HCT116 (cell line): Measurements from ENCODE around the gene DCUN1D2. TPM values are rescaled to one million over a fixed set of nuclear protein-coding genes. Genes with fewer than 3 reads are reported as not detected.

ENCODE experiments used
- ATAC-seq: fragments of 200-7000 bp; cut with Tn5 transposase; 2 replicates; pipeline ENCODE4 v1.9.1; 2020; ENCODE audit warnings: mild to moderate bottlenecking, moderate library complexity
- BruUV-seq: library from RNA; stranded (reverse); fragments of 400-500 nt; replicated peaks from 2 replicates; lab custom pipeline; 2021; lab: Mats Ljungman, UMichigan
- CTCF ChIA-PET: fragments of 300-600 bp; sonication (Branson Sonifier 250); formaldehyde crosslinking; loops from one replicate; lab custom pipeline; 2021; ENCODE audit warnings: antibody characterized with exemption; lab: Charles Lee
- POLR2A ChIA-PET: fragments of 300-600, 350-600 bp; sonication (Branson Sonifier 250); formaldehyde crosslinking; loops from one replicate; lab custom pipeline; 2021; ENCODE audit warnings: antibody characterized with exemption; lab: Charles Lee
- RAD21 ChIA-PET, 2 experiments: fragments of 300-600 bp; sonication (Branson Sonifier 250); formaldehyde crosslinking; loops; one replicate each; lab custom pipeline; 2023; ENCODE audit warnings: low total read pairs in 2 of 2; ENCODE audit not compliant: uncharacterized antibody in 2 of 2, unreplicated experiment in 2 of 2, low non-redundant PET in 1 of 2; lab: Charles Lee
- DNase-seq: peaks from one replicate; pipeline ENCODE4 v3.0.0-alpha.2; 2010; ENCODE audit warnings: low read depth, low spot score
- H2AFZ ChIP-seq: fragments of 200-600 bp; shearing (Covaris generic), sonication (generic); 2 replicates; pipeline ENCODE4 v1.6.1; 2017; ENCODE audit warnings: low read depth, mixed run types, mixed read lengths, antibody characterized with exemption, low read length; ENCODE audit not compliant: poor library complexity, severe bottlenecking
- H3K27ac ChIP-seq: 2 replicates; pipeline ENCODE4 v1.5.1; 2012; ENCODE audit warnings: low read depth, low read length
- H3K27me3 ChIP-seq: fragments of 200-600 bp; sonication (generic); 2 replicates; pipeline ENCODE4 v1.6.1; 2016; ENCODE audit warnings: mixed run types, low read length, mixed read lengths; ENCODE audit not compliant: insufficient read depth
- H3K36me3 ChIP-seq, 2 experiments: fragments of 200-500 bp in 1 of 2; fragments of 200-600 bp in 1 of 2; sonication (Bioruptor generic) in 1 of 2; sonication (generic) in 1 of 2; 2 replicates each; pipeline versions ENCODE4 v1.5.1 to v1.6.1; 2014 to 2016; ENCODE audit warnings: low read length in 2 of 2, inconsistent platforms in 1 of 2, mixed read lengths in 1 of 2, mixed run types in 1 of 2; ENCODE audit not compliant: insufficient read depth in 2 of 2, control insufficient read depth in 1 of 2
- H3K4me1 ChIP-seq, 2 experiments: fragments of 200-600 bp in 1 of 2; sonication (generic) in 1 of 2; 2 replicates each; pipeline versions ENCODE4 v1.5.1 to v1.6.1; 2012 to 2017; ENCODE audit warnings: low read length in 2 of 2, inconsistent platforms in 1 of 2, mild to moderate bottlenecking in 1 of 2, mixed read lengths in 1 of 2, mixed run types in 1 of 2, moderate library complexity in 1 of 2; ENCODE audit not compliant: insufficient read depth in 2 of 2, control insufficient read depth in 1 of 2
- H3K4me2 ChIP-seq: fragments of 200-600 bp; sonication (generic); 2 replicates; pipeline ENCODE4 v1.6.1; 2017; ENCODE audit warnings: mixed run types, low read length, mixed read lengths
- H3K4me3 ChIP-seq, 2 experiments: fragments of 200-600 bp in 1 of 2; sonication (generic) in 1 of 2; replicated peaks in 1 of 2; 2 replicates each; pipeline ENCODE4 v1.5.1; 2011 to 2016; ENCODE audit warnings: low read length in 2 of 2, control low read depth in 1 of 2, low read depth in 1 of 2, mild to moderate bottlenecking in 1 of 2, mixed read lengths in 1 of 2, mixed run types in 1 of 2
- H3K79me2 ChIP-seq: fragments of 200-600 bp; sonication (generic); 2 replicates; pipeline ENCODE4 v1.6.1; 2017; ENCODE audit warnings: mild to moderate bottlenecking, mixed run types, low read length, moderate library complexity, mixed read lengths; ENCODE audit not compliant: insufficient read depth
- H3K9ac ChIP-seq: fragments of 200-600 bp; sonication (generic); 2 replicates; pipeline ENCODE4 v1.6.1; 2016; ENCODE audit warnings: low read length, mixed read lengths
- H3K9me2 ChIP-seq: fragments of 200-600 bp; sonication (generic), shearing (Covaris generic); 2 replicates; pipeline ENCODE4 v1.6.1; 2017; ENCODE audit warnings: mixed run types, mild to moderate bottlenecking, moderate library complexity; ENCODE audit not compliant: insufficient read depth
- H3K9me3 ChIP-seq, 2 experiments: fragments of 200-500 bp in 1 of 2; fragments of 200-600 bp in 1 of 2; sonication (Bioruptor generic) in 1 of 2; sonication (generic) in 1 of 2; 2 replicates each; pipeline ENCODE4 v1.6.1; 2014 to 2017; ENCODE audit warnings: low read length in 2 of 2, mixed read lengths in 2 of 2, inconsistent platforms in 1 of 2, low read depth in 1 of 2, mild to moderate bottlenecking in 1 of 2, mixed run types in 1 of 2, moderate library complexity in 1 of 2; ENCODE audit not compliant: control insufficient read depth in 1 of 2, insufficient read depth in 1 of 2
- H4K20me1 ChIP-seq: fragments of 200-600 bp; sonication (generic), shearing (Covaris generic); 2 replicates; pipeline ENCODE4 v1.6.1; 2017; ENCODE audit warnings: mixed run types, mild to moderate bottlenecking, moderate library complexity; ENCODE audit not compliant: insufficient read depth
- EGR1 ChIP-seq: IDR thresholded peaks from 2 replicates; pipeline ENCODE4 v1.6.1; 2012; ENCODE audit warnings: low read depth
- EZH2 ChIP-seq: fragments of 200-600 bp; sonication (generic); IDR thresholded peaks from 2 replicates; pipeline ENCODE4 v1.6.1; 2017; ENCODE audit warnings: antibody characterized with exemption, mixed run types
- FOSL1 ChIP-seq: IDR thresholded peaks from 2 replicates; pipeline ENCODE4 v1.6.1; 2012; ENCODE audit warnings: low read depth
- POLR2A ChIP-seq: IDR thresholded peaks from 2 replicates; pipeline ENCODE4 v1.7.0; 2011; ENCODE audit warnings: borderline replicate concordance; ENCODE audit not compliant: insufficient read depth, insufficient read length; ENCODE audit errors: extremely low read depth
- POLR2AphosphoS5 ChIP-seq: IDR thresholded peaks from 2 replicates; pipeline ENCODE4 v1.6.1; 2011; ENCODE audit warnings: mild to moderate bottlenecking, low read depth, low read length, moderate library complexity
- RAD21 ChIP-seq: IDR thresholded peaks from 2 replicates; pipeline ENCODE4 v1.6.1; 2012; ENCODE audit warnings: low read depth, mild to moderate bottlenecking
- SIN3A ChIP-seq: IDR thresholded peaks from 2 replicates; pipeline ENCODE4 v1.6.1; 2012; ENCODE audit warnings: low read depth
- SP1 ChIP-seq: IDR thresholded peaks from 2 replicates; pipeline ENCODE4 v1.6.1; 2012; ENCODE audit warnings: low read depth
- YY1 ChIP-seq: IDR thresholded peaks from 2 replicates; pipeline ENCODE4 v1.6.1; 2011; ENCODE audit warnings: low read length, low read depth, moderate library complexity, mild to moderate bottlenecking; ENCODE audit not compliant: insufficient replicate concordance; ENCODE audit errors: extremely low read depth
- ZBTB33 ChIP-seq: IDR thresholded peaks from 2 replicates; pipeline ENCODE4 v1.6.1; 2011; ENCODE audit warnings: mild to moderate bottlenecking, low read length, moderate library complexity; ENCODE audit not compliant: insufficient replicate concordance; ENCODE audit errors: extremely low read depth
- ZNF274 ChIP-seq: fragments of 200-500 bp; sonication (Bioruptor generic); IDR thresholded peaks from 2 replicates; pipeline ENCODE4 v1.6.1; 2014; ENCODE audit warnings: mild to moderate bottlenecking, low read depth, low read length, inconsistent platforms
- intact Hi-C: fragments of 100-400 bp; cut with micrococcal nuclease; formaldehyde crosslinking; loops from 2 replicates; pipeline ENCODE4 v1.10.0; 2022
- total RNA-seq: library from RNA; stranded (reverse); gene quantifications from one replicate; pipeline ENCODE4 v1.2.1, GENCODE V29; 2021; ENCODE audit not compliant: unreplicated experiment
- TF ChIP-seq, protein P1 (sequence below): IDR thresholded peaks from 2 replicates; pipeline ENCODE4 v1.6.1; 2012
- TF ChIP-seq, protein P2 (sequence below): IDR thresholded peaks from 2 replicates; pipeline ENCODE4 v1.6.1; 2012

Gene DCUN1D2
- total RNA-seq, 1 experiment from 2014 or later: 25.4 TPM

- Histone ChIP-seq H3K4me2 (no peak overlapping the region), H2AFZ (no peak overlapping the region), H3K9me3 (no peaks in the 10 kb centered on the region), H3K79me2 (no peaks in the 10 kb centered on the region), H3K4me3 (no peak overlapping the region), H3K36me3 (no peaks in the 10 kb centered on the region), H3K4me1 (no peaks in the 10 kb centered on the region; a peak in 1 of 4 replicates), H4K20me1 (no peaks in the 10 kb centered on the region), H3K27me3 (no peaks in the 10 kb centered on the region; the same call in 1 of the 2 replicates), H3K27ac (no peak overlapping the region), H3K9me2 (no peaks in the 10 kb centered on the region), H3K9ac (no peak overlapping the region)
- ChIA-PET POLR2A (no interaction called here), CTCF (no interaction called here), RAD21 (no interaction called here)
- ATAC-seq (no peak), DNase-seq (no peak)
- TF ChIP-seq EZH2 (no peak), ZNF274 (no peak), POLR2AphosphoS5 (no peak), RAD21 (no peak), POLR2A (no peak), SIN3A (no peak)
- BruUV-seq: no TSS peak
- intact Hi-C loops: no loop called here
Measured at GRCh38 chr13:113417008-113417751, 73.3 kb downstream of the DCUN1D2 start.

- no peaks in the 10 kb centered on the region for H3K9me3 ChIP-seq
- H4K20me1 ChIP-seq: no peaks in the 10 kb centered on the region
- TF ChIP-seq FOSL1 (no peak), SP1 (no peak), EGR1 (no peak), YY1 (no peak), EZH2 (no peak), SIN3A (no peak), ZNF274 (no peak), ZBTB33 (no peak), POLR2AphosphoS5 (no peak)
- TF ChIP-seq, protein P1, sequence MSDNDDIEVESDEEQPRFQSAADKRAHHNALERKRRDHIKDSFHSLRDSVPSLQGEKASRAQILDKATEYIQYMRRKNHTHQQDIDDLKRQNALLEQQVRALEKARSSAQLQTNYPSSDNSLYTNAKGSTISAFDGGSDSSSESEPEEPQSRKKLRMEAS: no peak
- TF ChIP-seq, protein P2, sequence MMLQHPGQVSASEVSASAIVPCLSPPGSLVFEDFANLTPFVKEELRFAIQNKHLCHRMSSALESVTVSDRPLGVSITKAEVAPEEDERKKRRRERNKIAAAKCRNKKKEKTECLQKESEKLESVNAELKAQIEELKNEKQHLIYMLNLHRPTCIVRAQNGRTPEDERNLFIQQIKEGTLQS: no peak
- ChIA-PET POLR2A (no interaction called here), CTCF (no interaction called here), RAD21 (no interaction called here)
- intact Hi-C loops: no loop called here
- no peaks in the 10 kb centered on the region for H3K9me2 ChIP-seq
- H2AFZ ChIP-seq: no peak overlapping the region
- peaks cover 11 to 12% of the 10 kb centered on the region in 2 experiments for H3K4me1 ChIP-seq
- no peak for DNase-seq
- H3K27me3 ChIP-seq: no peaks in the 10 kb centered on the region; the same call in 1 of the 2 replicates
- H3K79me2 ChIP-seq: no peaks in the 10 kb centered on the region
- BruUV-seq: no TSS peak
- no peak for ATAC-seq
- H3K36me3 ChIP-seq: no peaks in the 10 kb centered on the region
- no peak overlapping the region for H3K9ac ChIP-seq
- no peak overlapping the region for H3K4me3 ChIP-seq
- H3K4me2 ChIP-seq: no peak overlapping the region
- H3K27ac ChIP-seq: no peak overlapping the region
Measured at GRCh38 chr13:113415825-113416224, 74.7 kb downstream of the DCUN1D2 start.
